ENCODE data around the gene PTDSS2. TPM values are rescaled to one million over a fixed set of nuclear protein-coding genes. Genes with fewer than 3 reads are reported as not detected.

The PTDSS2 gene
- total and polyA plus RNA-seq, 10 of the 15 experiments (the other 5 are each of a cell fraction or from before 2014, with no cell fraction given) = 0.39 to 21.1 (median 10.8) TPM

- TF ChIP-seq NKRF (conservative IDR thresholded peaks at IDR 0.05) = no peak
- peak; percentile 8; the same call in 1 of the 2 replicates for TF ChIP-seq BACH1 (IDR thresholded peaks at IDR 0.05; ENCODE audit: borderline replicate concordance)
- TF ChIP-seq HDAC2 (IDR thresholded peaks at IDR 0.05) = no peak
- TF ChIP-seq SRF (IDR thresholded peaks at IDR 0.05; ENCODE audit: low read depth in 2 of 2, low read length in 2 of 2) = no peak
- 0 out of 2 replicates have a peak, but pooled peaks have one; percentile 26 for TF ChIP-seq GATAD2B (conservative IDR thresholded peaks at IDR 0.05; ENCODE audit: low read depth)
- no peak for TF ChIP-seq SREBF1 (IDR thresholded peaks at IDR 0.05; ENCODE audit: low read length)
- TF ChIP-seq, protein P1, sequence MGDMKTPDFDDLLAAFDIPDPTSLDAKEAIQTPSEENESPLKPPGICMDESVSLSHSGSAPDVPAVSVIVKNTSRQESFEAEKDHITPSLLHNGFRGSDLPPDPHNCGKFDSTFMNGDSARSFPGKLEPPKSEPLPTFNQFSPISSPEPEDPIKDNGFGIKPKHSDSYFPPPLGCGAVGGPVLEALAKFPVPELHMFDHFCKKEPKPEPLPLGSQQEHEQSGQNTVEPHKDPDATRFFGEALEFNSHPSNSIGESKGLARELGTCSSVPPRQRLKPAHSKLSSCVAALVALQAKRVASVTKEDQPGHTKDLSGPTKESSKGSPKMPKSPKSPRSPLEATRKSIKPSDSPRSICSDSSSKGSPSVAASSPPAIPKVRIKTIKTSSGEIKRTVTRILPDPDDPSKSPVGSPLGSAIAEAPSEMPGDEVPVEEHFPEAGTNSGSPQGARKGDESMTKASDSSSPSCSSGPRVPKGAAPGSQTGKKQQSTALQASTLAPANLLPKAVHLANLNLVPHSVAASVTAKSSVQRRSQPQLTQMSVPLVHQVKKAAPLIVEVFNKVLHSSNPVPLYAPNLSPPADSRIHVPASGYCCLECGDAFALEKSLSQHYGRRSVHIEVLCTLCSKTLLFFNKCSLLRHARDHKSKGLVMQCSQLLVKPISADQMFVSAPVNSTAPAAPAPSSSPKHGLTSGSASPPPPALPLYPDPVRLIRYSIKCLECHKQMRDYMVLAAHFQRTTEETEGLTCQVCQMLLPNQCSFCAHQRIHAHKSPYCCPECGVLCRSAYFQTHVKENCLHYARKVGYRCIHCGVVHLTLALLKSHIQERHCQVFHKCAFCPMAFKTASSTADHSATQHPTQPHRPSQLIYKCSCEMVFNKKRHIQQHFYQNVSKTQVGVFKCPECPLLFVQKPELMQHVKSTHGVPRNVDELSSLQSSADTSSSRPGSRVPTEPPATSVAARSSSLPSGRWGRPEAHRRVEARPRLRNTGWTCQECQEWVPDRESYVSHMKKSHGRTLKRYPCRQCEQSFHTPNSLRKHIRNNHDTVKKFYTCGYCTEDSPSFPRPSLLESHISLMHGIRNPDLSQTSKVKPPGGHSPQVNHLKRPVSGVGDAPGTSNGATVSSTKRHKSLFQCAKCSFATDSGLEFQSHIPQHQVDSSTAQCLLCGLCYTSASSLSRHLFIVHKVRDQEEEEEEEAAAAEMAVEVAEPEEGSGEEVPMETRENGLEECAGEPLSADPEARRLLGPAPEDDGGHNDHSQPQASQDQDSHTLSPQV (IDR thresholded peaks at IDR 0.05) = no peak
- TF ChIP-seq LARP7 (IDR thresholded peaks at IDR 0.05) = peak; percentile 35; the same call in 1 of the 2 replicates
- TF ChIP-seq SREBF2 (IDR thresholded peaks at IDR 0.05; ENCODE audit: low read length) = no peak
- 0 out of 2 replicates have a peak, but pooled peaks have one; percentile 1 for TF ChIP-seq RUNX3 (IDR thresholded peaks at IDR 0.05; ENCODE audit: low read length)
Measured at GRCh38 chr11:534396-535209, 84.5 kb downstream of the PTDSS2 start (continued).

All from GM12878 (cell line).